IMR-90 (cell line): ENCODE results near the gene CHST14. TPM values are rescaled to one million over a fixed set of nuclear protein-coding genes. Genes with fewer than 3 reads are reported as not detected.

ENCODE experiments used
- ATAC-seq: fragments of 200-7000 bp; cut with Tn5 transposase; 2 replicates; pipeline ENCODE4 v1.9.1; 2020; ENCODE audit warnings: low read depth, mild to moderate bottlenecking, moderate library complexity
- BruUV-seq: library from RNA; stranded (reverse); fragments of 400-500 nt; replicated peaks from 2 replicates; lab custom pipeline; 2021; lab: Mats Ljungman, UMichigan
- CTCF ChIA-PET: fragments of 300-600 bp; formaldehyde crosslinking; extraction: SDS; loops from one replicate; lab custom pipeline; 2021; ENCODE audit warnings: antibody characterized with exemption; lab: Yijun Ruan, JAX
- POLR2A ChIA-PET: fragments of 300-600 bp; sonication (Branson Sonifier 250); formaldehyde crosslinking; loops from one replicate; lab custom pipeline; 2022; ENCODE audit warnings: antibody characterized with exemption; ENCODE audit not compliant: unreplicated experiment; lab: Charles Lee
- DNase-seq: peaks from one replicate; pipeline ENCODE4 v3.0.0; 2013
- H2AFZ ChIP-seq: replicated peaks from 2 replicates; pipeline ENCODE3; 2013; ENCODE audit warnings: low read length, mild to moderate bottlenecking; ENCODE audit not compliant: poor library complexity
- H2AK5ac ChIP-seq: 2 replicates; pipeline ENCODE4 v1.6.1; 2013; ENCODE audit warnings: low read depth, low read length, inconsistent platforms
- H2AK9ac ChIP-seq: replicated peaks from 2 replicates; pipeline ENCODE3; 2013; ENCODE audit warnings: mild to moderate bottlenecking, low read depth, low read length, moderate library complexity; ENCODE audit not compliant: poor library complexity
- H2BK120ac ChIP-seq: 2 replicates; pipeline ENCODE4 v1.6.1; 2013; ENCODE audit warnings: low read depth, low read length, inconsistent platforms
- H2BK15ac ChIP-seq: 3 replicates; pipeline ENCODE4 v1.6.1; 2013; ENCODE audit warnings: low read depth, low read length, inconsistent platforms
- H2BK20ac ChIP-seq: 2 replicates; pipeline ENCODE4 v1.6.1; 2013; ENCODE audit warnings: low read depth, mild to moderate bottlenecking, inconsistent platforms, low read length, moderate library complexity
- H2BK5ac ChIP-seq: 2 replicates; pipeline ENCODE4 v1.6.1; 2013; ENCODE audit warnings: mild to moderate bottlenecking, low read depth, low read length, inconsistent platforms; ENCODE audit not compliant: poor library complexity, severe bottlenecking
- H3K14ac ChIP-seq: replicated peaks from 2 replicates; pipeline ENCODE4 v1.6.1; 2013; ENCODE audit warnings: low read depth, low read length, inconsistent platforms
- H3K18ac ChIP-seq: 2 replicates; pipeline ENCODE4 v1.6.1; 2013; ENCODE audit warnings: low read depth, low read length, control low read depth
- H3K23ac ChIP-seq: 2 replicates; pipeline ENCODE4 v1.6.1; 2013; ENCODE audit warnings: low read depth, low read length, inconsistent platforms
- H3K27ac ChIP-seq: 2 replicates; pipeline ENCODE4 v1.5.1; 2013; ENCODE audit warnings: mild to moderate bottlenecking, control low read depth, low read length; ENCODE audit not compliant: insufficient read depth
- H3K27me3 ChIP-seq: 2 replicates; pipeline ENCODE4 v1.6.1; 2013; ENCODE audit warnings: low read length; ENCODE audit not compliant: control insufficient read depth, insufficient read depth
- H3K36me3 ChIP-seq: 2 replicates; pipeline ENCODE4 v1.6.1; 2013; ENCODE audit warnings: low read length, mixed read lengths; ENCODE audit not compliant: control insufficient read depth, insufficient read depth
- H3K4ac ChIP-seq: 2 replicates; pipeline ENCODE4 v1.6.1; 2013; ENCODE audit warnings: low read depth, low read length, inconsistent platforms
- H3K4me1 ChIP-seq: 2 replicates; pipeline ENCODE4 v1.6.1; 2013; ENCODE audit warnings: low read length, mixed read lengths; ENCODE audit not compliant: control insufficient read depth, insufficient read depth
- H3K4me2 ChIP-seq: 2 replicates; pipeline ENCODE4 v1.6.1; 2013; ENCODE audit warnings: low read depth, mild to moderate bottlenecking, control low read depth, low read length, moderate library complexity
- H3K4me3 ChIP-seq: 2 replicates; pipeline ENCODE4 v1.5.1; 2013; ENCODE audit warnings: low read depth, mild to moderate bottlenecking, control low read depth, low read length, moderate library complexity; ENCODE audit not compliant: insufficient read depth
- H3K56ac ChIP-seq: 2 replicates; pipeline ENCODE4 v1.6.1; 2013; ENCODE audit warnings: low read length, inconsistent platforms; ENCODE audit not compliant: insufficient read depth; ENCODE audit errors: extremely low read depth
- H3K79me1 ChIP-seq, 2 experiments: 2 replicates each; pipeline ENCODE4 v1.6.1; 2013; ENCODE audit warnings: low read length in 2 of 2, inconsistent platforms in 1 of 2, low read depth in 1 of 2
- H3K9ac ChIP-seq: 2 replicates; pipeline ENCODE4 v1.6.1; 2013; ENCODE audit warnings: low read depth, low read length, control low read depth
- H3K9me1 ChIP-seq: 2 replicates; pipeline ENCODE4 v1.6.1; 2013; ENCODE audit warnings: low read length, inconsistent platforms; ENCODE audit not compliant: insufficient read depth
- H3K9me3 ChIP-seq: 2 replicates; pipeline ENCODE4 v1.6.1; 2013; ENCODE audit warnings: low read length; ENCODE audit not compliant: control insufficient read depth, insufficient read depth
- H4K20me1 ChIP-seq: 2 replicates; pipeline ENCODE4 v1.6.1; 2013; ENCODE audit warnings: low read length, inconsistent platforms; ENCODE audit not compliant: insufficient read depth
- H4K5ac ChIP-seq: 2 replicates; pipeline ENCODE4 v1.6.1; 2013; ENCODE audit warnings: mild to moderate bottlenecking, low read depth, low read length, control low read depth
- H4K8ac ChIP-seq, 2 experiments: 2 replicates each; pipeline ENCODE4 v1.6.1; 2013; ENCODE audit warnings: low read depth in 2 of 2, low read length in 2 of 2, control low read depth in 1 of 2, inconsistent platforms in 1 of 2
- H4K91ac ChIP-seq: 2 replicates; pipeline ENCODE4 v1.6.1; 2013; ENCODE audit warnings: low read depth, low read length, inconsistent platforms; ENCODE audit not compliant: insufficient read depth
- BHLHE40 ChIP-seq: fragments of 150-350 bp; IDR thresholded peaks from 2 replicates; pipeline ENCODE4 v1.6.1; 2016; ENCODE audit warnings: mild to moderate bottlenecking, low read depth, low read length
- CEBPB ChIP-seq: IDR thresholded peaks from 2 replicates; pipeline ENCODE4 v1.6.1; 2012; ENCODE audit warnings: low read depth, low read length, improper control_type of control experiment
- CHD1 ChIP-seq: IDR thresholded peaks from 2 replicates; pipeline ENCODE4 v1.6.1; 2012; ENCODE audit warnings: low read depth, low read length, improper control_type of control experiment
- CTCF ChIP-seq: conservative IDR thresholded peaks from 2 replicates; pipeline ENCODE4 v1.5.1; 2012; ENCODE audit warnings: mild to moderate bottlenecking, low read depth, low read length, improper control_type of control experiment
- MAFK ChIP-seq: IDR thresholded peaks from 2 replicates; pipeline ENCODE4 v1.6.1; 2012; ENCODE audit warnings: low read depth, low read length, improper control_type of control experiment
- MAZ ChIP-seq: IDR thresholded peaks from 2 replicates; pipeline ENCODE4 v1.6.1; 2012; ENCODE audit warnings: low read depth, mild to moderate bottlenecking, low read length, improper control_type of control experiment, moderate library complexity, borderline replicate concordance
- MXI1 ChIP-seq: IDR thresholded peaks from 2 replicates; pipeline ENCODE4 v1.6.1; 2012; ENCODE audit warnings: low read depth, mild to moderate bottlenecking, low read length, moderate library complexity, borderline replicate concordance
- NFE2L2 ChIP-seq: fragments of 150-350 bp; IDR thresholded peaks from 2 replicates; pipeline ENCODE4 v1.6.1; 2016; ENCODE audit warnings: low read depth, mild to moderate bottlenecking, low read length
- POLR2A ChIP-seq: IDR thresholded peaks from 2 replicates; pipeline ENCODE4 v1.6.1; 2012; ENCODE audit warnings: mild to moderate bottlenecking, low read depth, low read length
- RAD21 ChIP-seq: IDR thresholded peaks from 2 replicates; pipeline ENCODE4 v1.6.1; 2012; ENCODE audit warnings: low read length, improper control_type of control experiment
- RCOR1 ChIP-seq: IDR thresholded peaks from 2 replicates; pipeline ENCODE4 v1.6.1; 2012; ENCODE audit warnings: mild to moderate bottlenecking, low read length, improper control_type of control experiment; ENCODE audit not compliant: insufficient replicate concordance
- RFX5 ChIP-seq: IDR thresholded peaks from 2 replicates; pipeline ENCODE4 v1.8.0; 2012; ENCODE audit warnings: low read depth, mild to moderate bottlenecking, low read length, moderate library complexity
- SMC3 ChIP-seq: fragments of 150-350 bp; IDR thresholded peaks from 2 replicates; pipeline ENCODE4 v1.6.1; 2016; ENCODE audit warnings: low read depth, mild to moderate bottlenecking, antibody characterized with exemption, low read length, moderate library complexity
- USF2 ChIP-seq: fragments of 150-350 bp; IDR thresholded peaks from 2 replicates; pipeline ENCODE4 v1.6.1; 2017; ENCODE audit warnings: mild to moderate bottlenecking, antibody characterized with exemption, low read length, low read depth
- WGBS, 2 experiments: methylation state at CpG; one replicate each; pipeline versions ENCODE4 v1.1.5 to v1.1.7; 2013; ENCODE audit warnings: missing lambda C conversion rate in 2 of 2; ENCODE audit not compliant: insufficient read length in 1 of 2; ENCODE audit errors: extremely low coverage in 2 of 2; 5-methylcytosine and 5-hydroxymethylcytosine counted together
- dilution Hi-C: fragments of 300-500 bp; cut with HindIII; formaldehyde crosslinking; loops from one replicate; pipeline ENCODE4 v1.14.3; 2018; ENCODE audit warnings: low sequenced_read_pairs; ENCODE audit not compliant: unreplicated experiment
- in situ Hi-C: fragments of 300-500 bp; cut with MboI; formaldehyde crosslinking; loops from 3 replicates; pipeline ENCODE4 v1.14.3; 2019; ENCODE audit warnings: low sequenced_read_pairs, inconsistent platforms, mixed read lengths
- intact Hi-C: fragments of 100-400 bp; cut with micrococcal nuclease; formaldehyde crosslinking; loops from 2 replicates; pipeline ENCODE4 v1.10.0; 2022
- polyA plus RNA-seq, 3 experiments: library from polyadenylated mRNA; depleted of rRNA; stranded (reverse); fragments of >200 nt; gene quantifications; 2 replicates each; pipeline ENCODE4 v1.2.3, GENCODE V29; 2012; ENCODE audit warnings: low replicate concordance in 1 of 3
- total RNA-seq: library from RNA; depleted of rRNA; stranded (reverse); fragments of >200 nt; gene quantifications from 2 replicates; pipeline ENCODE4 v1.2.3, GENCODE V29; 2012
- TF ChIP-seq, protein P1 (sequence below): fragments of 150-350 bp; IDR thresholded peaks from 2 replicates; pipeline ENCODE4 v1.6.1; 2016; ENCODE audit warnings: low read depth, mild to moderate bottlenecking, low read length, moderate library complexity, borderline replicate concordance

Gene CHST14
- total and polyA plus RNA-seq, 2 of the 4 experiments (the other 2 are of a cell fraction) = 3.8 to 19.5 TPM

GRCh38 chr15:40456738-40457137 lies 14.0 kb upstream of the CHST14 start:
- TF ChIP-seq SMC3 (no peak), RCOR1 (no peak), CEBPB (no peak), CTCF (no peak), MAFK (no peak), POLR2A (no peak), NFE2L2 (no peak), BHLHE40 (no peak), MAZ (no peak), USF2 (no peak), CHD1 (no peak), RFX5 (no peak), RAD21 (no peak), MXI1 (no peak)
- TF ChIP-seq, protein P1, sequence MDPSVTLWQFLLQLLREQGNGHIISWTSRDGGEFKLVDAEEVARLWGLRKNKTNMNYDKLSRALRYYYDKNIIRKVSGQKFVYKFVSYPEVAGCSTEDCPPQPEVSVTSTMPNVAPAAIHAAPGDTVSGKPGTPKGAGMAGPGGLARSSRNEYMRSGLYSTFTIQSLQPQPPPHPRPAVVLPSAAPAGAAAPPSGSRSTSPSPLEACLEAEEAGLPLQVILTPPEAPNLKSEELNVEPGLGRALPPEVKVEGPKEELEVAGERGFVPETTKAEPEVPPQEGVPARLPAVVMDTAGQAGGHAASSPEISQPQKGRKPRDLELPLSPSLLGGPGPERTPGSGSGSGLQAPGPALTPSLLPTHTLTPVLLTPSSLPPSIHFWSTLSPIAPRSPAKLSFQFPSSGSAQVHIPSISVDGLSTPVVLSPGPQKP = no peak
- CTCF ChIA-PET = no interaction called here
- DNase-seq (no peak), ATAC-seq (no peak)
- H3K9ac ChIP-seq = no peak overlapping the region
- no peak overlapping the region for H3K56ac ChIP-seq
- H2BK120ac ChIP-seq = no peak overlapping the region
- dilution Hi-C loops = no loop called here
- peaks cover 64% of the 10 kb centered on the region for H4K20me1 ChIP-seq
- H4K8ac ChIP-seq = no peak overlapping the region
- no peak overlapping the region for H2BK5ac ChIP-seq
- no peak overlapping the region for H3K4ac ChIP-seq
- H3K4me1 ChIP-seq = peaks cover 12% of the 10 kb centered on the region
- no peak overlapping the region for H2AK5ac ChIP-seq
- H2BK15ac ChIP-seq = no peak overlapping the region
- no peak overlapping the region for H3K4me3 ChIP-seq
- no peak overlapping the region for H4K91ac ChIP-seq
- intact Hi-C loops = no loop called here
- H3K27ac ChIP-seq = no peak overlapping the region
- peaks cover 28 to 75% of the 10 kb centered on the region in 2 experiments for H3K79me1 ChIP-seq
- no peak overlapping the region for H3K18ac ChIP-seq
- H3K27me3 ChIP-seq = no peaks in the 10 kb centered on the region
- BruUV-seq = no TSS peak
- whole genome bisulfite sequencing, 2 experiments = no CpG with 5 or more reads among the region's 4 CpGs
- H3K23ac ChIP-seq = no peak overlapping the region
- no peak overlapping the region for H2AK9ac ChIP-seq
- H3K4me2 ChIP-seq = no peak overlapping the region
- H3K36me3 ChIP-seq = peaks cover 9% of the 10 kb centered on the region; the same call in 1 of the 2 replicates
- peaks cover 20% of the 10 kb centered on the region for H3K9me1 ChIP-seq
- H2AFZ ChIP-seq = no peak overlapping the region
- POLR2A ChIA-PET = no interaction called here
- in situ Hi-C loops = no loop called here
- H3K9me3 ChIP-seq = no peaks in the 10 kb centered on the region
- H2BK20ac ChIP-seq = no peak overlapping the region
- H4K5ac ChIP-seq = no peak overlapping the region
- no peak overlapping the region for H3K14ac ChIP-seq
